Erythroblast (primary cell): ENCODE data around the gene ZSWIM7.

Experiments
- GATA1 ChIP-seq: IDR thresholded peaks from 2 replicates; pipeline ENCODE4 v1.6.1; 2011; ENCODE audit warnings: low read depth, mild to moderate bottlenecking, control low read depth, low read length, moderate library complexity
- POLR2A ChIP-seq: IDR thresholded peaks from 2 replicates; pipeline ENCODE4 v1.6.1; 2011; ENCODE audit warnings: mild to moderate bottlenecking, low read length

GRCh38 chr17:15929941-15930340, 69.6 kb downstream of the ZSWIM7 start:
- TF ChIP-seq POLR2A (no peak), GATA1 (no peak)
